Astrocyte (in vitro differentiated cells and primary cell): ENCODE data around the gene CCDC194.

Source experiments
- CTCF ChIP-seq: IDR thresholded peaks from 2 replicates; pipeline ENCODE4 v1.5.1; 2011; ENCODE audit warnings: low read depth, mild to moderate bottlenecking, inconsistent platforms, low read length, moderate library complexity; ENCODE audit not compliant: insufficient read depth
- EZH2 ChIP-seq: IDR thresholded peaks from 2 replicates; pipeline ENCODE4 v1.6.1; 2012; ENCODE audit warnings: mild to moderate bottlenecking, low read length, inconsistent platforms; ENCODE audit not compliant: insufficient read depth

GRCh38 chr19:17429641-17430113, 35.7 kb upstream of the CCDC194 start:
- no peak for TF ChIP-seq CTCF
- TF ChIP-seq EZH2: no peak
